ENCODE data around the gene ACTN3.

GRCh38 chr11:66547662-66548009, 933 bp downstream of the ACTN3 start:
- TF ChIP-seq EZH2phosphoT487 (IDR thresholded peaks at IDR 0.05; ENCODE audit: unreplicated experiment) (no peak), EZH2 (IDR thresholded peaks at IDR 0.05; ENCODE audit: low read depth, unreplicated experiment) (no peak), POLR2AphosphoS5 (IDR thresholded peaks at IDR 0.05; ENCODE audit: low read depth) (no peak), ZNF114 (CRISPR knock-in tag; IDR thresholded peaks at IDR 0.05) (no peak), CREB1 (CRISPR knock-in tag; IDR thresholded peaks at IDR 0.05; ENCODE audit: low read depth) (no peak), NANOG (IDR thresholded peaks at IDR 0.05; ENCODE audit: borderline replicate concordance) (no peak), JUNB (IDR thresholded peaks at IDR 0.05; ENCODE audit: unreplicated experiment) (no peak)
- TF ChIP-seq, protein P1, sequence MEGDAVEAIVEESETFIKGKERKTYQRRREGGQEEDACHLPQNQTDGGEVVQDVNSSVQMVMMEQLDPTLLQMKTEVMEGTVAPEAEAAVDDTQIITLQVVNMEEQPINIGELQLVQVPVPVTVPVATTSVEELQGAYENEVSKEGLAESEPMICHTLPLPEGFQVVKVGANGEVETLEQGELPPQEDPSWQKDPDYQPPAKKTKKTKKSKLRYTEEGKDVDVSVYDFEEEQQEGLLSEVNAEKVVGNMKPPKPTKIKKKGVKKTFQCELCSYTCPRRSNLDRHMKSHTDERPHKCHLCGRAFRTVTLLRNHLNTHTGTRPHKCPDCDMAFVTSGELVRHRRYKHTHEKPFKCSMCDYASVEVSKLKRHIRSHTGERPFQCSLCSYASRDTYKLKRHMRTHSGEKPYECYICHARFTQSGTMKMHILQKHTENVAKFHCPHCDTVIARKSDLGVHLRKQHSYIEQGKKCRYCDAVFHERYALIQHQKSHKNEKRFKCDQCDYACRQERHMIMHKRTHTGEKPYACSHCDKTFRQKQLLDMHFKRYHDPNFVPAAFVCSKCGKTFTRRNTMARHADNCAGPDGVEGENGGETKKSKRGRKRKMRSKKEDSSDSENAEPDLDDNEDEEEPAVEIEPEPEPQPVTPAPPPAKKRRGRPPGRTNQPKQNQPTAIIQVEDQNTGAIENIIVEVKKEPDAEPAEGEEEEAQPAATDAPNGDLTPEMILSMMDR (conservative IDR thresholded peaks at IDR 0.05; ENCODE audit: low read depth in 2 of 2), result peak in 1 of 2 experiments; percentile 23; a peak in 3 of 4 replicates
- TF ChIP-seq, protein P2, sequence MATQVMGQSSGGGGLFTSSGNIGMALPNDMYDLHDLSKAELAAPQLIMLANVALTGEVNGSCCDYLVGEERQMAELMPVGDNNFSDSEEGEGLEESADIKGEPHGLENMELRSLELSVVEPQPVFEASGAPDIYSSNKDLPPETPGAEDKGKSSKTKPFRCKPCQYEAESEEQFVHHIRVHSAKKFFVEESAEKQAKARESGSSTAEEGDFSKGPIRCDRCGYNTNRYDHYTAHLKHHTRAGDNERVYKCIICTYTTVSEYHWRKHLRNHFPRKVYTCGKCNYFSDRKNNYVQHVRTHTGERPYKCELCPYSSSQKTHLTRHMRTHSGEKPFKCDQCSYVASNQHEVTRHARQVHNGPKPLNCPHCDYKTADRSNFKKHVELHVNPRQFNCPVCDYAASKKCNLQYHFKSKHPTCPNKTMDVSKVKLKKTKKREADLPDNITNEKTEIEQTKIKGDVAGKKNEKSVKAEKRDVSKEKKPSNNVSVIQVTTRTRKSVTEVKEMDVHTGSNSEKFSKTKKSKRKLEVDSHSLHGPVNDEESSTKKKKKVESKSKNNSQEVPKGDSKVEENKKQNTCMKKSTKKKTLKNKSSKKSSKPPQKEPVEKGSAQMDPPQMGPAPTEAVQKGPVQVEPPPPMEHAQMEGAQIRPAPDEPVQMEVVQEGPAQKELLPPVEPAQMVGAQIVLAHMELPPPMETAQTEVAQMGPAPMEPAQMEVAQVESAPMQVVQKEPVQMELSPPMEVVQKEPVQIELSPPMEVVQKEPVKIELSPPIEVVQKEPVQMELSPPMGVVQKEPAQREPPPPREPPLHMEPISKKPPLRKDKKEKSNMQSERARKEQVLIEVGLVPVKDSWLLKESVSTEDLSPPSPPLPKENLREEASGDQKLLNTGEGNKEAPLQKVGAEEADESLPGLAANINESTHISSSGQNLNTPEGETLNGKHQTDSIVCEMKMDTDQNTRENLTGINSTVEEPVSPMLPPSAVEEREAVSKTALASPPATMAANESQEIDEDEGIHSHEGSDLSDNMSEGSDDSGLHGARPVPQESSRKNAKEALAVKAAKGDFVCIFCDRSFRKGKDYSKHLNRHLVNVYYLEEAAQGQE (IDR thresholded peaks at IDR 0.05; ENCODE audit: unreplicated experiment), result no peak
- TF ChIP-seq, protein P3, sequence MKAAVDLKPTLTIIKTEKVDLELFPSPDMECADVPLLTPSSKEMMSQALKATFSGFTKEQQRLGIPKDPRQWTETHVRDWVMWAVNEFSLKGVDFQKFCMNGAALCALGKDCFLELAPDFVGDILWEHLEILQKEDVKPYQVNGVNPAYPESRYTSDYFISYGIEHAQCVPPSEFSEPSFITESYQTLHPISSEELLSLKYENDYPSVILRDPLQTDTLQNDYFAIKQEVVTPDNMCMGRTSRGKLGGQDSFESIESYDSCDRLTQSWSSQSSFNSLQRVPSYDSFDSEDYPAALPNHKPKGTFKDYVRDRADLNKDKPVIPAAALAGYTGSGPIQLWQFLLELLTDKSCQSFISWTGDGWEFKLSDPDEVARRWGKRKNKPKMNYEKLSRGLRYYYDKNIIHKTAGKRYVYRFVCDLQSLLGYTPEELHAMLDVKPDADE (IDR thresholded peaks at IDR 0.05), result no peak

Data from GM23338 (cell line).